ENCODE results near the gene INTS6. TPM values are rescaled to one million over a fixed set of nuclear protein-coding genes. Genes with fewer than 3 reads are reported as not detected.
A peak's percentile ranks its signal among the peaks of the same experiment; 100 is the strongest.

INTS6 gene
- total and polyA plus RNA-seq, 7 experiments from 2014 or later = 23.7 to 67.0 (median 61.9) TPM

- Histone ChIP-seq H3K27ac (ENCODE audit: low read depth, low read length) (no peak overlapping the region), H3K36me3 (ENCODE audit: control insufficient read depth in 2 of 3, insufficient read depth in 3 of 3, low read length in 3 of 3) (no peaks in the 10 kb centered on the region), H3K9me3 (ENCODE audit: control insufficient read depth in 2 of 3, low read length in 3 of 3) (no peaks in the 10 kb centered on the region), H3K27me3 (ENCODE audit: control insufficient read depth in 2 of 2, insufficient read depth in 2 of 2, low read length in 2 of 2) (no peaks in the 10 kb centered on the region), H3K4me3 (ENCODE audit: low read length) (no peak overlapping the region), H3K4me1 (ENCODE audit: control insufficient read depth in 2 of 2, insufficient read depth in 2 of 2, low read length in 2 of 2) (no peaks in the 10 kb centered on the region)
- no peak overlapping the region for H3K27ac Mint-ChIP-seq
- no peaks in the 10 kb centered on the region for H3K36me3 Mint-ChIP-seq
- ATAC-seq (no peak), DNase-seq (no peak)
- peaks cover 2 to 4% (median 4%) of the 10 kb centered on the region in 7 donors for H3K4me1 Mint-ChIP-seq
- intact Hi-C loops (cut with micrococcal nuclease) = no loop called here
- CTCF ChIA-PET = no interaction called here
- H3K9me3 Mint-ChIP-seq = no peaks in the 10 kb centered on the region
- H3K27me3 Mint-ChIP-seq = no peaks in the 10 kb centered on the region
- H3K4me3 Mint-ChIP-seq = no peak overlapping the region
- POLR2A ChIA-PET = no interaction called here
Measured at GRCh38 chr13:51325837-51326236, 127.0 kb downstream of the INTS6 start.

GRCh38 chr13:51324714-51325420 lies 128.0 kb downstream of the INTS6 start:
- Mint-ChIP-seq H3K27ac (no peak overlapping the region), H3K27me3 (no peaks in the 10 kb centered on the region), H3K36me3 (no peaks in the 10 kb centered on the region), H3K9me3 (no peaks in the 10 kb centered on the region), H3K4me1 (no peaks in the 10 kb centered on the region), H3K4me3 (no peak overlapping the region)
- ChIA-PET CTCF (no interaction called here), POLR2A (no interaction called here)
- no peak overlapping the region for H3K4me3 ChIP-seq (ENCODE audit: low read length)
- ATAC-seq (no peak), DNase-seq (no peak)
- H3K27ac ChIP-seq (ENCODE audit: low read depth, low read length) = no peak overlapping the region
- H3K4me1 ChIP-seq (ENCODE audit: control insufficient read depth in 2 of 2, insufficient read depth in 2 of 2, low read length in 2 of 2) = no peaks in the 10 kb centered on the region
- no peaks in the 10 kb centered on the region for H3K9me3 ChIP-seq (ENCODE audit: control insufficient read depth in 2 of 3, low read length in 3 of 3)
- no peaks in the 10 kb centered on the region for H3K36me3 ChIP-seq (ENCODE audit: control insufficient read depth in 2 of 3, insufficient read depth in 3 of 3, low read length in 3 of 3)
- intact Hi-C loops (cut with micrococcal nuclease) = no loop called here
- H3K27me3 ChIP-seq (ENCODE audit: control insufficient read depth in 2 of 2, insufficient read depth in 2 of 2, low read length in 2 of 2) = no peaks in the 10 kb centered on the region

- H3K4me1 Mint-ChIP-seq = no peaks in the 10 kb centered on the region
- Histone ChIP-seq H3K27ac (ENCODE audit: low read depth, low read length) (no peak overlapping the region), H3K4me1 (ENCODE audit: control insufficient read depth in 2 of 2, insufficient read depth in 2 of 2, low read length in 2 of 2) (no peaks in the 10 kb centered on the region), H3K27me3 (ENCODE audit: control insufficient read depth in 2 of 2, insufficient read depth in 2 of 2, low read length in 2 of 2) (no peaks in the 10 kb centered on the region), H3K4me3 (ENCODE audit: low read length) (no peak overlapping the region), H3K36me3 (ENCODE audit: control insufficient read depth in 2 of 3, insufficient read depth in 3 of 3, low read length in 3 of 3) (no peaks in the 10 kb centered on the region), H3K9me3 (ENCODE audit: control insufficient read depth in 2 of 3, low read length in 3 of 3) (no peaks in the 10 kb centered on the region)
- ATAC-seq (no peak), DNase-seq (no peak)
- no peak overlapping the region for H3K4me3 Mint-ChIP-seq
- no peaks in the 10 kb centered on the region for H3K27me3 Mint-ChIP-seq
- no peaks in the 10 kb centered on the region for H3K36me3 Mint-ChIP-seq
- no peak overlapping the region for H3K27ac Mint-ChIP-seq
- ChIA-PET POLR2A (no interaction called here), CTCF (no interaction called here)
- H3K9me3 Mint-ChIP-seq = no peaks in the 10 kb centered on the region
- intact Hi-C loops (cut with micrococcal nuclease) = no loop called here
Measured at GRCh38 chr13:51323824-51324511, 128.9 kb downstream of the INTS6 start.

GRCh38 chr13:51322826-51323225 lies 130.0 kb downstream of the INTS6 start:
- Histone ChIP-seq H3K9me3 (ENCODE audit: control insufficient read depth in 2 of 3, low read length in 3 of 3) (no peaks in the 10 kb centered on the region), H3K4me3 (ENCODE audit: low read length) (no peak overlapping the region)
- ATAC-seq = no peak

GRCh38 chr13:51321836-51322235 lies 131.0 kb downstream of the INTS6 start:
- H3K27ac Mint-ChIP-seq = no peak overlapping the region
- Histone ChIP-seq H3K4me3 (ENCODE audit: low read length) (no peak overlapping the region), H3K27me3 (ENCODE audit: control insufficient read depth in 2 of 2, insufficient read depth in 2 of 2, low read length in 2 of 2) (no peaks in the 10 kb centered on the region), H3K9me3 (ENCODE audit: control insufficient read depth in 2 of 3, low read length in 3 of 3) (no peaks in the 10 kb centered on the region), H3K4me1 (ENCODE audit: control insufficient read depth in 2 of 2, insufficient read depth in 2 of 2, low read length in 2 of 2) (no peaks in the 10 kb centered on the region), H3K27ac (ENCODE audit: low read depth, low read length) (no peak overlapping the region), H3K36me3 (ENCODE audit: control insufficient read depth in 2 of 3, insufficient read depth in 3 of 3, low read length in 3 of 3) (no peaks in the 10 kb centered on the region)
- no peak for ATAC-seq
- H3K27me3 Mint-ChIP-seq = no peaks in the 10 kb centered on the region
- H3K36me3 Mint-ChIP-seq = no peaks in the 10 kb centered on the region
- no peak for DNase-seq
- CTCF ChIA-PET = no interaction called here
- no peaks in the 10 kb centered on the region for H3K9me3 Mint-ChIP-seq
- no peaks in the 10 kb centered on the region for H3K4me1 Mint-ChIP-seq
- intact Hi-C loops (cut with micrococcal nuclease) = no loop called here
- H3K4me3 Mint-ChIP-seq = no peak overlapping the region
- POLR2A ChIA-PET = no interaction called here

More at GRCh38 chr13:51322826-51323225, 130.0 kb downstream of the INTS6 start:
- ChIA-PET CTCF (no interaction called here), POLR2A (no interaction called here)
- intact Hi-C loops (cut with micrococcal nuclease) = no loop called here
- H3K9me3 Mint-ChIP-seq = no peaks in the 10 kb centered on the region
- H3K4me1 Mint-ChIP-seq = no peaks in the 10 kb centered on the region
- Histone ChIP-seq H3K4me1 (ENCODE audit: control insufficient read depth in 2 of 2, insufficient read depth in 2 of 2, low read length in 2 of 2) (no peaks in the 10 kb centered on the region), H3K27ac (ENCODE audit: low read depth, low read length) (no peak overlapping the region), H3K27me3 (ENCODE audit: control insufficient read depth in 2 of 2, insufficient read depth in 2 of 2, low read length in 2 of 2) (no peaks in the 10 kb centered on the region), H3K36me3 (ENCODE audit: control insufficient read depth in 2 of 3, insufficient read depth in 3 of 3, low read length in 3 of 3) (no peaks in the 10 kb centered on the region)
- no peaks in the 10 kb centered on the region for H3K36me3 Mint-ChIP-seq
- H3K4me3 Mint-ChIP-seq = no peak overlapping the region
- H3K27ac Mint-ChIP-seq = no peak overlapping the region
- H3K27me3 Mint-ChIP-seq = no peaks in the 10 kb centered on the region
- no peak for DNase-seq

- POLR2A ChIA-PET = no interaction called here
- DNase-seq (no peak), ATAC-seq (no peak)
- H3K27ac Mint-ChIP-seq = peak overlapping the region in 1 of 9 donors; percentile 38
- H3K27me3 ChIP-seq (ENCODE audit: control insufficient read depth in 2 of 2, insufficient read depth in 2 of 2, low read length in 2 of 2) = no peaks in the 10 kb centered on the region
- H3K36me3 ChIP-seq (ENCODE audit: control insufficient read depth in 2 of 3, insufficient read depth in 3 of 3, low read length in 3 of 3) = no peaks in the 10 kb centered on the region
- H3K4me3 Mint-ChIP-seq = no peak overlapping the region
- H3K9me3 Mint-ChIP-seq = no peaks in the 10 kb centered on the region
- intact Hi-C loops (cut with micrococcal nuclease) = no loop called here
- no peaks in the 10 kb centered on the region for H3K9me3 ChIP-seq (ENCODE audit: control insufficient read depth in 2 of 3, low read length in 3 of 3)
- H3K4me1 Mint-ChIP-seq = peaks cover 0 to 1% (median 0%) of the 10 kb centered on the region in 7 donors
- CTCF ChIA-PET = interaction anchor here (0.6 kb wide), 1 partner anchor 566 kb away, joined by 3 read pairs; no protein-coding TSS in a partner anchor
- H3K36me3 Mint-ChIP-seq = no peaks in the 10 kb centered on the region
- H3K27me3 Mint-ChIP-seq = peaks cover 0 to 7% (median 0%) of the 10 kb centered on the region in 5 donors
- H3K27ac ChIP-seq (ENCODE audit: low read depth, low read length) = no peak overlapping the region
- no peak overlapping the region for H3K4me3 ChIP-seq (ENCODE audit: low read length)
- no peaks in the 10 kb centered on the region for H3K4me1 ChIP-seq (ENCODE audit: control insufficient read depth in 2 of 2, insufficient read depth in 2 of 2, low read length in 2 of 2)
Measured at GRCh38 chr13:51318876-51319275, 134.0 kb downstream of the INTS6 start.

- POLR2A ChIA-PET = no interaction called here
- Mint-ChIP-seq H3K27ac (no peak overlapping the region), H3K36me3 (no peaks in the 10 kb centered on the region), H3K27me3 (peaks cover 0 to 7% (median 3%) of the 10 kb centered on the region in 5 donors), H3K4me1 (peaks cover 0 to 1% (median 0%) of the 10 kb centered on the region in 7 donors), H3K9me3 (no peaks in the 10 kb centered on the region), H3K4me3 (no peak overlapping the region)
- Histone ChIP-seq H3K27me3 (ENCODE audit: control insufficient read depth in 2 of 2, insufficient read depth in 2 of 2, low read length in 2 of 2) (no peaks in the 10 kb centered on the region), H3K9me3 (ENCODE audit: control insufficient read depth in 2 of 3, low read length in 3 of 3) (no peaks in the 10 kb centered on the region), H3K36me3 (ENCODE audit: control insufficient read depth in 2 of 3, insufficient read depth in 3 of 3, low read length in 3 of 3) (no peaks in the 10 kb centered on the region), H3K27ac (ENCODE audit: low read depth, low read length) (no peak overlapping the region), H3K4me3 (ENCODE audit: low read length) (no peak overlapping the region), H3K4me1 (ENCODE audit: control insufficient read depth in 2 of 2, insufficient read depth in 2 of 2, low read length in 2 of 2) (no peaks in the 10 kb centered on the region)
- CTCF ChIA-PET = no interaction called here
- no peak for ATAC-seq
- intact Hi-C loops (cut with micrococcal nuclease) = no loop called here
- DNase-seq = no peak
Measured at GRCh38 chr13:51318015-51318414, 134.8 kb downstream of the INTS6 start.
